HK-2 (cell line): ENCODE measurements around the gene TEX48.

Experiments used
- DNase-seq: peaks from one replicate; pipeline ENCODE4 v3.0.0-alpha.2; 2018; ENCODE audit not compliant: unreplicated experiment

Gene TEX48

GRCh38 chr9:114681594-114682332 is at the start of gene TEX48:
Gene TEX48, minus strand, starts transcription at chr9:114682192. Its CDS starts 10,469 bp downstream, at chr9:114671723.
- peak; percentile 69 for DNase-seq

GRCh38 chr9:114731701-114732100 is 49.7 kb upstream of the TEX48 start:
- no peak for DNase-seq

GRCh38 chr9:114729706-114730105 is 47.7 kb upstream of the TEX48 start:
- DNase-seq, result no peak

- no peak for DNase-seq
Observed at GRCh38 chr9:114725930-114726329, 43.9 kb upstream of the TEX48 start.

- no peak for DNase-seq
Observed at GRCh38 chr9:114724744-114725143, 42.8 kb upstream of the TEX48 start.

- no peak for DNase-seq
Observed at GRCh38 chr9:114723931-114724330, 41.9 kb upstream of the TEX48 start.

GRCh38 chr9:114722937-114723620 is 41.1 kb upstream of the TEX48 start:
- DNase-seq, result no peak

GRCh38 chr9:114722081-114722621 is 40.2 kb upstream of the TEX48 start:
- DNase-seq, result no peak

- no peak for DNase-seq
Observed at GRCh38 chr9:114721491-114722079, 39.6 kb upstream of the TEX48 start.

- peak; percentile 14 for DNase-seq
Observed at GRCh38 chr9:114720086-114720676, 38.2 kb upstream of the TEX48 start.

- peak; percentile 83 for DNase-seq
Observed at GRCh38 chr9:114719290-114719689, 37.3 kb upstream of the TEX48 start.

GRCh38 chr9:114718801-114719221 is 36.8 kb upstream of the TEX48 start:
- DNase-seq, result peak; percentile 72

- DNase-seq, result no peak
Observed at GRCh38 chr9:114717908-114718486, 36.0 kb upstream of the TEX48 start.

GRCh38 chr9:114709636-114710035 is 27.6 kb upstream of the TEX48 start:
- DNase-seq, result no peak

- DNase-seq, result no peak
Observed at GRCh38 chr9:114706711-114707110, 24.7 kb upstream of the TEX48 start.

GRCh38 chr9:114701988-114702387 is 20.0 kb upstream of the TEX48 start:
- DNase-seq, result no peak

- DNase-seq, result no peak
Observed at GRCh38 chr9:114697951-114698351, 16.0 kb upstream of the TEX48 start.

GRCh38 chr9:114696814-114697544 is 15.0 kb upstream of the TEX48 start:
- DNase-seq, result no peak

GRCh38 chr9:114695948-114696347 is 14.0 kb upstream of the TEX48 start:
- no peak for DNase-seq

- DNase-seq, result no peak
Observed at GRCh38 chr9:114694719-114695269, 12.8 kb upstream of the TEX48 start.

GRCh38 chr9:114694146-114694545 is 12.2 kb upstream of the TEX48 start:
- peak; percentile 11 for DNase-seq
